B cell (primary cell): ENCODE results near the gene EFCAB8. TPM values are rescaled to one million over a fixed set of nuclear protein-coding genes. Genes with fewer than 3 reads are reported as not detected.

Experiments
- ATAC-seq: fragments of 200-7000 bp; cut with Tn5 transposase; one replicate; pipeline ENCODE4 v1.10.0; 2021; ENCODE audit warnings: low read depth, mild to moderate bottlenecking, moderate number of reproducible peaks, moderate library complexity
- CTCF ChIA-PET: fragments of 350-600 bp; sonication (Branson Sonifier 250); formaldehyde crosslinking; loops from one replicate; lab custom pipeline; 2021; ENCODE audit warnings: antibody characterized with exemption, inconsistent platforms; lab: Charles Lee
- POLR2A ChIA-PET: fragments of 350-600 bp; sonication (Branson Sonifier 250); formaldehyde crosslinking; loops from one replicate; lab custom pipeline; 2021; ENCODE audit warnings: antibody characterized with exemption; lab: Charles Lee
- DNase-seq: peaks from one replicate; pipeline ENCODE4 v3.0.0; 2013
- H2AFZ ChIP-seq: 2 replicates; pipeline ENCODE4 v1.6.1; 2012; ENCODE audit warnings: mild to moderate bottlenecking, low read depth, low read length; ENCODE audit not compliant: insufficient read depth, poor library complexity, severe bottlenecking
- H3K27ac ChIP-seq, 2 donors: 1 replicate in 1 of 2; 2 replicates in 1 of 2; pipeline ENCODE4 v1.5.1; 2012 to 2013; ENCODE audit warnings: low read length in 2 of 2, mild to moderate bottlenecking in 2 of 2, moderate library complexity in 1 of 2
- H3K27me3 ChIP-seq, 4 experiments: fragments of 200-600 bp in 1 of 4; sonication (generic) in 1 of 4; replicated peaks in 1 of 4; 1 replicate in 2 of 4; 2 replicates in 2 of 4; pipeline versions ENCODE4 v1.6.1 to v1.7.0; 2013 to 2016; ENCODE audit warnings: low read length in 3 of 4, mild to moderate bottlenecking in 2 of 4, mixed read lengths in 1 of 4, moderate library complexity in 1 of 4; ENCODE audit not compliant: insufficient read depth in 4 of 4, control insufficient read depth in 3 of 4; ENCODE audit errors: control extremely low read depth in 1 of 4
- H3K36me3 ChIP-seq, 2 experiments: replicated peaks in 1 of 2; 1 replicate in 1 of 2; 2 replicates in 1 of 2; pipeline versions ENCODE4 v1.6.1 to v1.7.1; 2013; ENCODE audit warnings: low read length in 1 of 2; ENCODE audit not compliant: insufficient read depth in 2 of 2, control insufficient read depth in 1 of 2; ENCODE audit errors: control extremely low read depth in 1 of 2, extremely low read depth in 1 of 2
- H3K4me1 ChIP-seq, 2 donors: fragments of 200-600 bp in 1 of 2; sonication (generic) in 1 of 2; 1 replicate in 1 of 2; 2 replicates in 1 of 2; pipeline versions ENCODE4 v1.5.1 to v1.6.1; 2013 to 2017; ENCODE audit warnings: low read length in 2 of 2; ENCODE audit not compliant: control insufficient read depth in 2 of 2, insufficient read depth in 2 of 2
- H3K4me2 ChIP-seq: replicated peaks from 2 replicates; pipeline ENCODE3; 2012; ENCODE audit warnings: mild to moderate bottlenecking, low read depth, low read length; ENCODE audit not compliant: poor library complexity, severe bottlenecking
- H3K4me3 ChIP-seq, 5 experiments: fragments of 200-600 bp in 1 of 5; sonication (generic) in 1 of 5; 1 replicate in 3 of 5; 2 replicates in 2 of 5; pipeline versions ENCODE4 v1.5.1 to v1.7.0; 2011 to 2016; ENCODE audit warnings: low read length in 4 of 5, mild to moderate bottlenecking in 4 of 5, low read depth in 2 of 5, control low read depth in 1 of 5, moderate library complexity in 1 of 5; ENCODE audit not compliant: insufficient read depth in 1 of 5; ENCODE audit errors: control extremely low read depth in 1 of 5, extremely low read depth in 1 of 5
- H3K79me2 ChIP-seq: fragments of 200-600 bp; sonication (generic); one replicate; pipeline ENCODE4 v1.6.0; 2016; ENCODE audit warnings: low read length; ENCODE audit not compliant: control insufficient read depth, insufficient read depth
- H3K9ac ChIP-seq: fragments of 200-600 bp; sonication (generic); 2 replicates; pipeline ENCODE4 v1.6.1; 2017; ENCODE audit warnings: mild to moderate bottlenecking, low read length, moderate library complexity
- H3K9me3 ChIP-seq, 3 donors: one replicate each; pipeline versions ENCODE4 v1.6.1 to v1.7.1; 2013; ENCODE audit warnings: low read length in 2 of 3; ENCODE audit not compliant: control insufficient read depth in 2 of 3, insufficient read depth in 1 of 3; ENCODE audit errors: control extremely low read depth in 1 of 3
- H4K20me1 ChIP-seq: 2 replicates; pipeline ENCODE4 v1.6.0; 2012; ENCODE audit warnings: mild to moderate bottlenecking, low read length; ENCODE audit not compliant: insufficient read depth, control insufficient read depth, poor library complexity, severe bottlenecking
- H3K27ac Mint-ChIP-seq: one replicate; pipeline ENCODE4 v1.8.0; 2021; ENCODE audit warnings: mixed read lengths
- H3K27me3 Mint-ChIP-seq: one replicate; pipeline ENCODE4 v1.8.0; 2021; ENCODE audit warnings: mixed read lengths
- H3K4me1 Mint-ChIP-seq: one replicate; pipeline ENCODE4 v1.8.0; 2021; ENCODE audit warnings: mixed read lengths
- H3K4me3 Mint-ChIP-seq: one replicate; pipeline ENCODE4 v1.8.0; 2021; ENCODE audit warnings: mixed read lengths
- H3K9me3 Mint-ChIP-seq: one replicate; pipeline ENCODE4 v1.8.0; 2022; ENCODE audit warnings: mixed read lengths; ENCODE audit not compliant: insufficient read depth
- CTCF ChIP-seq: fragments of 200-600 bp; IDR thresholded peaks from one replicate; pipeline ENCODE4 v1.8.0; 2022; ENCODE audit warnings: antibody characterized with exemption, mild to moderate bottlenecking
- EZH2 ChIP-seq: IDR thresholded peaks from 2 replicates; pipeline ENCODE4 v1.6.1; 2012; ENCODE audit warnings: borderline replicate concordance, low read depth, mild to moderate bottlenecking, moderate library complexity, low read length; ENCODE audit not compliant: insufficient read depth, poor library complexity, severe bottlenecking
- WGBS: methylation state at CpG from one replicate; pipeline ENCODE4 v1.1.5; 2013; ENCODE audit warnings: missing lambda C conversion rate; ENCODE audit not compliant: insufficient coverage; 5-methylcytosine and 5-hydroxymethylcytosine counted together
- intact Hi-C: fragments of 100-400 bp; cut with micrococcal nuclease; formaldehyde crosslinking; loops from one replicate; pipeline ENCODE4 v1.10.0; 2022
- polyA plus RNA-seq: library from polyadenylated mRNA; depleted of rRNA; stranded (reverse); fragments of >200 nt; gene quantifications from 2 replicates; pipeline ENCODE4 v1.2.3, GENCODE V29; 2012
- total RNA-seq, 2 donors: library from RNA; stranded (reverse); fragments of 120-200 nt in 1 of 2; gene quantifications; 1 replicate in 1 of 2; 2 replicates in 1 of 2; pipeline versions ENCODE4 v1.2.3 to v1.2.4, GENCODE V29; 2013 to 2022

The EFCAB8 gene
- total and polyA plus RNA-seq, 2 donors (not counting 1 experiment from before 2014, with no cell fraction given) = 0.72 to 2.3 TPM

- 97% methylated on average over 3 of the region's 5 CpGs for WGBS
- intact Hi-C loops = no loop called here
- no peak overlapping the region for H3K27ac ChIP-seq
- H3K4me2 ChIP-seq = no peak overlapping the region
- H3K27me3 ChIP-seq = no peaks in the 10 kb centered on the region
- no peaks in the 10 kb centered on the region for H3K9me3 ChIP-seq
- H3K27ac Mint-ChIP-seq = no peak overlapping the region
- DNase-seq = no peak
- no peak for ATAC-seq
- no peaks in the 10 kb centered on the region for H3K9me3 Mint-ChIP-seq
- H3K9ac ChIP-seq = no peak overlapping the region
- ChIA-PET POLR2A (no interaction called here), CTCF (no interaction called here)
- H3K79me2 ChIP-seq = no peaks in the 10 kb centered on the region
- TF ChIP-seq CTCF = no peak
- no peak for TF ChIP-seq EZH2
- H3K4me1 ChIP-seq = no peaks in the 10 kb centered on the region
- H3K36me3 ChIP-seq = no peaks in the 10 kb centered on the region
- H2AFZ ChIP-seq = no peak overlapping the region
- no peaks in the 10 kb centered on the region for H3K4me1 Mint-ChIP-seq
- H4K20me1 ChIP-seq = no peaks in the 10 kb centered on the region
- no peak overlapping the region for H3K4me3 ChIP-seq
- H3K27me3 Mint-ChIP-seq = no peaks in the 10 kb centered on the region
- H3K4me3 Mint-ChIP-seq = no peak overlapping the region
Measured at GRCh38 chr20:32883081-32883480, 24.4 kb downstream of the EFCAB8 start.

- H3K4me1 ChIP-seq = no peaks in the 10 kb centered on the region
- CTCF ChIA-PET = no interaction called here
- no peak overlapping the region for H2AFZ ChIP-seq
- H4K20me1 ChIP-seq = no peaks in the 10 kb centered on the region
- no peaks in the 10 kb centered on the region for H3K27me3 Mint-ChIP-seq
- no peak overlapping the region for H3K27ac Mint-ChIP-seq
- no peak overlapping the region for H3K27ac ChIP-seq
- H3K4me1 Mint-ChIP-seq = no peaks in the 10 kb centered on the region
- H3K9ac ChIP-seq = no peak overlapping the region
- H3K9me3 ChIP-seq = no peaks in the 10 kb centered on the region
- H3K4me3 ChIP-seq = no peak overlapping the region
- H3K4me3 Mint-ChIP-seq = no peak overlapping the region
- H3K27me3 ChIP-seq = no peaks in the 10 kb centered on the region
- intact Hi-C loops = no loop called here
- no peaks in the 10 kb centered on the region for H3K9me3 Mint-ChIP-seq
- no peak for TF ChIP-seq EZH2
- TF ChIP-seq CTCF = no peak
- H3K36me3 ChIP-seq = no peaks in the 10 kb centered on the region
- no peaks in the 10 kb centered on the region for H3K79me2 ChIP-seq
- 94% methylated on average over 18 of the region's 20 CpGs for WGBS
- DNase-seq = no peak
- H3K4me2 ChIP-seq = no peak overlapping the region
- ATAC-seq = no peak
- POLR2A ChIA-PET = no interaction called here
Measured at GRCh38 chr20:32885185-32885584, 26.5 kb downstream of the EFCAB8 start.
